Measurements from ENCODE around the gene CAVIN4. TPM values are rescaled to one million over a fixed set of nuclear protein-coding genes. Genes with fewer than 3 reads are reported as not detected.

The CAVIN4 gene
- total RNA-seq, 1 donor from 2014 or later = 0.62 TPM

- no peak for TF ChIP-seq CTCF (IDR thresholded peaks at IDR 0.05)
- no peak overlapping the region for H3K4me3 Mint-ChIP-seq (ENCODE audit: unreplicated experiment)
Observed at GRCh38 chr9:100626949-100627348, 49.1 kb downstream of the CAVIN4 start.

GRCh38 chr9:100637787-100638186, 59.9 kb downstream of the CAVIN4 start:
- DNase-seq (ENCODE audit: low spot score) = no peak
- no peak overlapping the region for H3K4me3 Mint-ChIP-seq (ENCODE audit: unreplicated experiment)

More at GRCh38 chr9:100626949-100627348, 49.1 kb downstream of the CAVIN4 start:
- H3K4me1 Mint-ChIP-seq (ENCODE audit: low read depth) = no peaks in the 10 kb centered on the region
- DNase-seq (ENCODE audit: low spot score) = no peak
- H3K9me3 Mint-ChIP-seq (ENCODE audit: low read depth) = peaks cover 5% of the 10 kb centered on the region
- no peaks in the 10 kb centered on the region for H3K36me3 Mint-ChIP-seq (ENCODE audit: low read depth)
- H3K27me3 Mint-ChIP-seq (ENCODE audit: low read depth) = peaks cover 16% of the 10 kb centered on the region
- H3K27ac Mint-ChIP-seq (ENCODE audit: unreplicated experiment) = no peak overlapping the region

More at GRCh38 chr9:100637787-100638186, 59.9 kb downstream of the CAVIN4 start:
- H3K9me3 Mint-ChIP-seq (ENCODE audit: low read depth) = peaks cover 4% of the 10 kb centered on the region
- H3K27ac Mint-ChIP-seq (ENCODE audit: unreplicated experiment) = no peak overlapping the region
- H3K36me3 Mint-ChIP-seq (ENCODE audit: low read depth) = no peaks in the 10 kb centered on the region
- H3K27me3 Mint-ChIP-seq (ENCODE audit: low read depth) = peaks cover 16% of the 10 kb centered on the region
- H3K4me1 Mint-ChIP-seq (ENCODE audit: low read depth) = no peaks in the 10 kb centered on the region
- no peak for TF ChIP-seq CTCF (IDR thresholded peaks at IDR 0.05)

Other genes starting within 250 kb of the CAVIN4 start
- 14.4 to 15.8 TPM (median 14.6 TPM) in 3 replicates for gene TEX10, start 225.1 kb upstream of the CAVIN4 start, total RNA-seq
- 43.6 to 59.8 TPM (median 54.0 TPM) in 3 replicates for gene MSANTD3, start 150.9 kb upstream of the CAVIN4 start, total RNA-seq
- 1.3 to 3.1 TPM (median 3.0 TPM) in 3 replicates for gene TMEFF1, start 104.9 kb upstream of the CAVIN4 start, total RNA-seq

Data from chondrocyte (in vitro differentiated cells).